ENCODE measurements around the gene KIF26B.

- TF ChIP-seq, protein P1, sequence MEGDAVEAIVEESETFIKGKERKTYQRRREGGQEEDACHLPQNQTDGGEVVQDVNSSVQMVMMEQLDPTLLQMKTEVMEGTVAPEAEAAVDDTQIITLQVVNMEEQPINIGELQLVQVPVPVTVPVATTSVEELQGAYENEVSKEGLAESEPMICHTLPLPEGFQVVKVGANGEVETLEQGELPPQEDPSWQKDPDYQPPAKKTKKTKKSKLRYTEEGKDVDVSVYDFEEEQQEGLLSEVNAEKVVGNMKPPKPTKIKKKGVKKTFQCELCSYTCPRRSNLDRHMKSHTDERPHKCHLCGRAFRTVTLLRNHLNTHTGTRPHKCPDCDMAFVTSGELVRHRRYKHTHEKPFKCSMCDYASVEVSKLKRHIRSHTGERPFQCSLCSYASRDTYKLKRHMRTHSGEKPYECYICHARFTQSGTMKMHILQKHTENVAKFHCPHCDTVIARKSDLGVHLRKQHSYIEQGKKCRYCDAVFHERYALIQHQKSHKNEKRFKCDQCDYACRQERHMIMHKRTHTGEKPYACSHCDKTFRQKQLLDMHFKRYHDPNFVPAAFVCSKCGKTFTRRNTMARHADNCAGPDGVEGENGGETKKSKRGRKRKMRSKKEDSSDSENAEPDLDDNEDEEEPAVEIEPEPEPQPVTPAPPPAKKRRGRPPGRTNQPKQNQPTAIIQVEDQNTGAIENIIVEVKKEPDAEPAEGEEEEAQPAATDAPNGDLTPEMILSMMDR (IDR thresholded peaks at IDR 0.05) = no peak
- TF ChIP-seq POLR2A (IDR thresholded peaks at IDR 0.05) (no peak), POLR2AphosphoS5 (IDR thresholded peaks at IDR 0.05; ENCODE audit: insufficient read depth in 1 of 2, low read depth in 1 of 2) (no peak)
These were observed 599.7 kb downstream of the KIF26B start for GRCh38 chr1:245754463-245754961.
